ENCODE data around the gene PLOD1.

DNA sequence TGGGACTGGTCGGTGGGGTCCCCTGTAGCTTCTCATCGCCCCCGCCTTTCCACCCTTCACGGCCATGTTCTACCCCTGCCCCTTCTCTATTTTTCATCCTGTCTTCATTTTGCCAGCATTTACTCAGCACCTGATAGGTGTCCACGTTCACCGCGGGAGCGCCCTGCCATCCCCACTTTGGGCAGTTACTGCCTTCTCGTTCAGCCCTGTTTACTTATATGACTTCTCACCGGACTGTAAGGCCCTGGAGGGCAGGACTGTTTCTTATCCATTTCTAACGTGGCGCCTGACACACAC lies 46.1 kb downstream of the PLOD1 start:
- TF ChIP-seq, protein P1, sequence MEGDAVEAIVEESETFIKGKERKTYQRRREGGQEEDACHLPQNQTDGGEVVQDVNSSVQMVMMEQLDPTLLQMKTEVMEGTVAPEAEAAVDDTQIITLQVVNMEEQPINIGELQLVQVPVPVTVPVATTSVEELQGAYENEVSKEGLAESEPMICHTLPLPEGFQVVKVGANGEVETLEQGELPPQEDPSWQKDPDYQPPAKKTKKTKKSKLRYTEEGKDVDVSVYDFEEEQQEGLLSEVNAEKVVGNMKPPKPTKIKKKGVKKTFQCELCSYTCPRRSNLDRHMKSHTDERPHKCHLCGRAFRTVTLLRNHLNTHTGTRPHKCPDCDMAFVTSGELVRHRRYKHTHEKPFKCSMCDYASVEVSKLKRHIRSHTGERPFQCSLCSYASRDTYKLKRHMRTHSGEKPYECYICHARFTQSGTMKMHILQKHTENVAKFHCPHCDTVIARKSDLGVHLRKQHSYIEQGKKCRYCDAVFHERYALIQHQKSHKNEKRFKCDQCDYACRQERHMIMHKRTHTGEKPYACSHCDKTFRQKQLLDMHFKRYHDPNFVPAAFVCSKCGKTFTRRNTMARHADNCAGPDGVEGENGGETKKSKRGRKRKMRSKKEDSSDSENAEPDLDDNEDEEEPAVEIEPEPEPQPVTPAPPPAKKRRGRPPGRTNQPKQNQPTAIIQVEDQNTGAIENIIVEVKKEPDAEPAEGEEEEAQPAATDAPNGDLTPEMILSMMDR (IDR thresholded peaks at IDR 0.05; ENCODE audit: insufficient read depth, low read length, poor library complexity, severe bottlenecking), result no peak
- TF ChIP-seq EZH2phosphoT487 (conservative IDR thresholded peaks at IDR 0.05; ENCODE audit: low read length), result no peak
